Body of pancreas (tissue), 4 donors: ENCODE results near the gene ARHGEF28. TPM values are rescaled to one million over a fixed set of nuclear protein-coding genes. Genes with fewer than 3 reads are reported as not detected.

Experiments used
- ATAC-seq: fragments of 150-250 bp; one replicate; pipeline ENCODE4 v1.9.1; 2016
- DNase-seq, 4 donors: peaks; one replicate each; pipeline ENCODE4 v3.0.0-alpha.2; 2019
- H3K27ac ChIP-seq, 4 donors: fragments of 200-600 bp; sonication (generic); 1 replicate in 3 of 4; 2 replicates in 1 of 4; pipeline versions ENCODE4 v1.5.1 to v1.6.1; 2016 to 2019; ENCODE audit warnings: mild to moderate bottlenecking in 1 of 4, mixed read lengths in 1 of 4, moderate library complexity in 1 of 4
- H3K27me3 ChIP-seq, 2 donors: fragments of 200-600 bp; sonication (generic); one replicate each; pipeline ENCODE4 v1.6.0; 2016; ENCODE audit warnings: mild to moderate bottlenecking in 1 of 2
- H3K36me3 ChIP-seq, 2 donors: fragments of 200-600 bp; sonication (generic); replicated peaks in 1 of 2; 2 replicates each; pipeline ENCODE4 v1.5.1; 2016; ENCODE audit warnings: low read depth in 2 of 2; ENCODE audit not compliant: insufficient read depth in 1 of 2
- H3K4me1 ChIP-seq: fragments of 200-600 bp; sonication (generic); one replicate; pipeline ENCODE4 v1.6.0; 2016
- H3K4me3 ChIP-seq, 2 donors: fragments of 200-600 bp; sonication (generic); 1 replicate in 1 of 2; 2 replicates in 1 of 2; pipeline ENCODE4 v1.5.1; 2016 to 2019
- H3K9me3 ChIP-seq, 3 donors: fragments of 200-600 bp; sonication (generic); 1 replicate in 2 of 3; 2 replicates in 1 of 3; pipeline ENCODE4 v1.5.1; 2016
- POLR2A ChIP-seq, 3 donors: fragments of 450-650 bp; IDR thresholded peaks; one replicate each; pipeline ENCODE4 v1.6.1; 2016; ENCODE audit warnings: antibody characterized with exemption in 3 of 3, mild to moderate bottlenecking in 2 of 3
- WGBS, 2 donors: methylation state at CpG; one replicate each; pipeline ENCODE4 v1.1.5; 2017; 5-methylcytosine and 5-hydroxymethylcytosine counted together
- intact Hi-C: fragments of 100-400 bp; cut with DNase I; formaldehyde crosslinking; loops from one replicate; pipeline ENCODE4 v1.15.1; 2023
- total RNA-seq, 2 donors: library from RNA; depleted of rRNA; stranded (reverse); fragments of >200 nt; gene quantifications; one replicate each; pipeline ENCODE4 v1.1.0, GENCODE V29; 2016
- TF ChIP-seq, protein P1 (sequence below), 7 experiments: fragments of 450-650 bp in 4 of 7; fragments of 200-600 bp in 3 of 7; sonication (generic) in 3 of 7; IDR thresholded peaks; one replicate each; pipeline ENCODE4 v1.5.1; 2016 to 2019; ENCODE audit warnings: antibody characterized with exemption in 7 of 7

Gene ARHGEF28
- total RNA-seq, 2 donors from 2014 or later: 63.0 to 67.2 TPM

- H3K4me1 ChIP-seq: peaks cover 43% of the 10 kb centered on the region
- intact Hi-C loops: no loop called here
- TF ChIP-seq, protein P1, sequence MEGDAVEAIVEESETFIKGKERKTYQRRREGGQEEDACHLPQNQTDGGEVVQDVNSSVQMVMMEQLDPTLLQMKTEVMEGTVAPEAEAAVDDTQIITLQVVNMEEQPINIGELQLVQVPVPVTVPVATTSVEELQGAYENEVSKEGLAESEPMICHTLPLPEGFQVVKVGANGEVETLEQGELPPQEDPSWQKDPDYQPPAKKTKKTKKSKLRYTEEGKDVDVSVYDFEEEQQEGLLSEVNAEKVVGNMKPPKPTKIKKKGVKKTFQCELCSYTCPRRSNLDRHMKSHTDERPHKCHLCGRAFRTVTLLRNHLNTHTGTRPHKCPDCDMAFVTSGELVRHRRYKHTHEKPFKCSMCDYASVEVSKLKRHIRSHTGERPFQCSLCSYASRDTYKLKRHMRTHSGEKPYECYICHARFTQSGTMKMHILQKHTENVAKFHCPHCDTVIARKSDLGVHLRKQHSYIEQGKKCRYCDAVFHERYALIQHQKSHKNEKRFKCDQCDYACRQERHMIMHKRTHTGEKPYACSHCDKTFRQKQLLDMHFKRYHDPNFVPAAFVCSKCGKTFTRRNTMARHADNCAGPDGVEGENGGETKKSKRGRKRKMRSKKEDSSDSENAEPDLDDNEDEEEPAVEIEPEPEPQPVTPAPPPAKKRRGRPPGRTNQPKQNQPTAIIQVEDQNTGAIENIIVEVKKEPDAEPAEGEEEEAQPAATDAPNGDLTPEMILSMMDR (IDR thresholded peaks at IDR 0.05): no peak
- no peak for TF ChIP-seq POLR2A (IDR thresholded peaks at IDR 0.05)
- ATAC-seq: no peak
- WGBS, 2 donors: 61% methylated on average over 2 of the region's 2 CpGs
- no peak for DNase-seq
- H3K4me3 ChIP-seq: no peak overlapping the region
- no peaks in the 10 kb centered on the region for H3K36me3 ChIP-seq
- no peaks in the 10 kb centered on the region for H3K9me3 ChIP-seq
- H3K27me3 ChIP-seq: no peaks in the 10 kb centered on the region
- no peak overlapping the region for H3K27ac ChIP-seq
Measured at GRCh38 chr5:73746608-73747007, 120.6 kb downstream of the ARHGEF28 start.

GRCh38 chr5:73747696-73748380 lies 121.8 kb downstream of the ARHGEF28 start:
- ATAC-seq: no peak
- no peak overlapping the region for H3K27ac ChIP-seq

DNA sequence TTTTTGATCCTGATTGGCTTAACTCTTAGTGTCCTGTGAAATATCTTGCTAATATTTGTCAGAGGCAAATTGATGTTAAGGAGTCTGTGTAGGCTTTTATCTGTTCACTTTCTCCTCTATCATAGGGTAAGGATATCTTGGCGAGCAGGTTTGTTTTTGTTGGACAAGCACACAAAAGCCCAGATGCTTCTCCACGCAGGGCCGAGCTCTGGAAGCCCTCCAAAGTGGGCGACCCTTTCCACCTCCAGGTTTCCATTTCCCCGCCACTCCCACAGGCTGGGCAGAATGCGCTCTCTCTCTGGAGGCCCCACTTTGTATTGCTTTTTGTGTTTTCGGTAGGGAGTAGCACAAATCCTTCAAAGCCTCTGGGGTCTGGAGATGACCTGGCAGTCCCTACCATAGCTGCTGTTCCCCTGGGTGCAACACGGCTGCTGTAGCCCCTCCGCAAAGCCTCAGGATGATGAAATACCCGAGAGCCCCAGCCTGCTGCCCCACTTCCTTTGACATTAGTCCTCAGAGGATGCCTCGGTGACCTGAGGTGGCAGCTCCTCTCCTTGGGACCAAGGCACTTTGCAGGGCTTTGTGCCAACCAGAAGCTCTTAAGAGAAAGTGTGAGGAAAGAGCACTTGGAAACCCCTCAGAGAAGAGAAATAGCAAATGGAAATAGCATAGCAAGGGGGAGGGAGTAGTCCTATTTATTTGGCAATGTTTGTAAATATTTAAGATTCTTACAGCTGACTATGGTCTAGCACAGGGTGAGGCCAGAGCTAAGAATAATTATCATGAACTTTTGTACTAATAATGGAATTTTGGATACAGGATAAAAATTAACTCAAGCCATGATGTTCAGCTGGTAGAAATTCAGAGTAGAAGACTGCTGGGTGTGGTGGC lies 122.8 kb downstream of the ARHGEF28 start:
- H3K27me3 ChIP-seq: no peaks in the 10 kb centered on the region
- H3K27ac ChIP-seq: peak overlapping the region in 1 of 4 donors; percentile 11
- no peaks in the 10 kb centered on the region for H3K9me3 ChIP-seq
- peak in 2 of 4 donors; percentile 13 to 39 for DNase-seq
- TF ChIP-seq, protein P1 (IDR thresholded peaks at IDR 0.05): no peak
- no peak for TF ChIP-seq POLR2A (IDR thresholded peaks at IDR 0.05)
- H3K4me3 ChIP-seq: no peak overlapping the region
- peaks cover 43% of the 10 kb centered on the region for H3K4me1 ChIP-seq
- peak; percentile 37 for ATAC-seq
- intact Hi-C loops: no loop called here
- H3K36me3 ChIP-seq: no peaks in the 10 kb centered on the region
- WGBS, 2 donors: 47 to 62% methylated on average over 11 of the region's 11 CpGs

More at GRCh38 chr5:73747696-73748380, 121.8 kb downstream of the ARHGEF28 start:
- H3K4me1 ChIP-seq: peaks cover 43% of the 10 kb centered on the region
- no peaks in the 10 kb centered on the region for H3K36me3 ChIP-seq
- intact Hi-C loops: no loop called here
- 46% methylated on average over 7 of the region's 7 CpGs for WGBS, 2 donors
- no peak for DNase-seq
- no peaks in the 10 kb centered on the region for H3K9me3 ChIP-seq
- H3K27me3 ChIP-seq: no peaks in the 10 kb centered on the region
- H3K4me3 ChIP-seq: no peak overlapping the region
- TF ChIP-seq, protein P1 (IDR thresholded peaks at IDR 0.05): no peak
- no peak for TF ChIP-seq POLR2A (IDR thresholded peaks at IDR 0.05)

- intact Hi-C loops: no loop called here
- Histone ChIP-seq H3K27ac (no peak overlapping the region), H3K9me3 (no peaks in the 10 kb centered on the region), H3K27me3 (no peaks in the 10 kb centered on the region), H3K4me1 (peaks cover 43% of the 10 kb centered on the region), H3K36me3 (no peaks in the 10 kb centered on the region), H3K4me3 (no peak overlapping the region)
- no peak for TF ChIP-seq POLR2A (IDR thresholded peaks at IDR 0.05)
- TF ChIP-seq, protein P1 (IDR thresholded peaks at IDR 0.05): no peak
- WGBS, 2 donors: 44 to 51% methylated on average over 11 of the region's 11 CpGs
- ATAC-seq: peak; percentile 28
- DNase-seq: peak in 2 of 4 donors; percentile 8 to 37
Measured at GRCh38 chr5:73749485-73750270, 123.7 kb downstream of the ARHGEF28 start.
